VCaP (cell line): ENCODE results near the gene PAQR3.

Experiments used
- H3K27ac ChIP-seq: fragments of 450-650 bp; 2 replicates; pipeline ENCODE4 v1.5.1; 2017
- CTCF ChIP-seq: fragments of 450-650 bp; conservative IDR thresholded peaks from 2 replicates; pipeline ENCODE4 v1.5.1; 2017; ENCODE audit warnings: mild to moderate bottlenecking, moderate library complexity

Gene PAQR3

GRCh38 chr4:78938868-78939666 is at the start of gene PAQR3:
Gene PAQR3, minus strand, starts transcription at chr4:78939438. Its CDS starts 214 bp downstream, at chr4:78939224.
- H3K27ac ChIP-seq: peak within 1 kb of the TSS; percentile 69
- TF ChIP-seq CTCF: no peak

GRCh38 chr4:78987683-78988082 is 48.4 kb upstream of the PAQR3 start:
- H3K27ac ChIP-seq: no peak overlapping the region
- TF ChIP-seq CTCF: no peak

GRCh38 chr4:78984593-78984992 is 45.4 kb upstream of the PAQR3 start:
- no peak for TF ChIP-seq CTCF
- no peak overlapping the region for H3K27ac ChIP-seq

- no peak for TF ChIP-seq CTCF
- H3K27ac ChIP-seq: no peak overlapping the region
Observed at GRCh38 chr4:78975865-78976264, 36.6 kb upstream of the PAQR3 start.

GRCh38 chr4:78971776-78972175 is 32.5 kb upstream of the PAQR3 start:
- no peak for TF ChIP-seq CTCF

GRCh38 chr4:78971326-78971725 is 32.1 kb upstream of the PAQR3 start:
- H3K27ac ChIP-seq: no peak overlapping the region
- no peak for TF ChIP-seq CTCF

More at GRCh38 chr4:78971776-78972175, 32.5 kb upstream of the PAQR3 start:
- no peak overlapping the region for H3K27ac ChIP-seq

GRCh38 chr4:78962597-78963115 is 23.4 kb upstream of the PAQR3 start:
- TF ChIP-seq CTCF: no peak
- H3K27ac ChIP-seq: no peak overlapping the region
